ENCODE data around the gene SQOR. TPM values are rescaled to one million over a fixed set of nuclear protein-coding genes. Genes with fewer than 3 reads are reported as not detected.

The SQOR gene
- polyA plus RNA-seq, result 10 to 100 TPM; 59.1 to 78.1 (median 71.2) TPM
- long read RNA-seq, donor 1, result 0 reads
- long read RNA-seq, donor 2, transcript SQOR-201 (10 exons, 2,003 nt), result major isoform, 9 of 10 reads
- long read RNA-seq, donor 2, partial matches to known transcripts, result 0 of 10 reads
- long read RNA-seq, donor 2, other reads (novel, unspliced or antisense), result 0 of 10 reads
- long read RNA-seq, donor 3, transcript SQOR-201 (10 exons, 2,003 nt), result major isoform, 8 of 24 reads
- long read RNA-seq, donor 3, partial matches to known transcripts, result 13 of 24 reads
- long read RNA-seq, donor 3, other reads (novel, unspliced or antisense), result 0 of 24 reads
- long read RNA-seq, donor 4, partial matches to known transcripts, result 0 of 1 reads
- long read RNA-seq, donor 4, other reads (novel, unspliced or antisense), result 0 of 1 reads
- long read RNA-seq, donor 5, partial matches to known transcripts, result 0 of 2 reads
- long read RNA-seq, donor 5, other reads (novel, unspliced or antisense), result 0 of 2 reads
- long read RNA-seq, donor 6, transcript SQOR-201 (10 exons, 2,003 nt), result major isoform, 22 of 33 reads
- long read RNA-seq, donor 6, partial matches to known transcripts, result 11 of 33 reads
- long read RNA-seq, donor 6, other reads (novel, unspliced or antisense), result 0 of 33 reads
- long read RNA-seq, donor 7, partial matches to known transcripts, result 0 of 3 reads
- long read RNA-seq, donor 7, other reads (novel, unspliced or antisense), result 0 of 3 reads
- long read RNA-seq, donor 8, partial matches to known transcripts, result 0 of 1 reads
- long read RNA-seq, donor 8, other reads (novel, unspliced or antisense), result 0 of 1 reads
- long read RNA-seq, donor 9, partial matches to known transcripts, result 0 of 1 reads
- long read RNA-seq, donor 9, other reads (novel, unspliced or antisense), result 0 of 1 reads
- long read RNA-seq, donor 10, transcript SQOR-201 (10 exons, 2,003 nt), result major isoform, 38 of 93 reads
- long read RNA-seq, donor 10, partial matches to known transcripts, result 54 of 93 reads
- long read RNA-seq, donor 10, other reads (novel, unspliced or antisense), result 0 of 93 reads

GRCh38 chr15:45634432-45635190, at the start of gene SQOR:
TSS of gene SQOR (plus strand) at chr15:45635029. CDS start at chr15:45658924, 23,895 bp downstream.
- FAIRE-seq (no peak), DNase-seq (peak; percentile 92 to 94)
- Histone ChIP-seq H3K27ac (ENCODE audit: low read depth in 1 of 3, low read length in 2 of 3) (peak within 1 kb of the TSS; percentile 96 to 98 (median 97)), H3K4me3 (ENCODE audit: low read depth in 1 of 3, low read length in 3 of 3) (peak within 1 kb of the TSS; percentile 55 to 91 (median 74)), H3K9me3 (ENCODE audit: control insufficient read depth in 2 of 2, insufficient read depth in 1 of 2, low read depth in 1 of 2, low read length in 1 of 2) (no peaks in the 10 kb centered on the region), H3K4me1 (ENCODE audit: control insufficient read depth in 3 of 3, insufficient read depth in 2 of 3, low read depth in 1 of 3, low read length in 2 of 3) (peaks cover 6 to 26% (median 19%) of the 10 kb centered on the region in 3 donors), H3K36me3 (ENCODE audit: control insufficient read depth in 3 of 3, insufficient read depth in 2 of 3, low read depth in 1 of 3, low read length in 3 of 3) (no peaks in the 10 kb centered on the region), H3K27me3 (ENCODE audit: control insufficient read depth in 3 of 3, insufficient read depth in 3 of 3, low read length in 3 of 3) (no peaks in the 10 kb centered on the region)
- 1 to 3% (median 1%) methylated on average over 52 to 53 of the region's 53 CpGs for WGBS, 3 donors

- DNase-seq (no peak), FAIRE-seq (no peak)
- Histone ChIP-seq H3K9me3 (ENCODE audit: control insufficient read depth in 2 of 2, insufficient read depth in 1 of 2, low read depth in 1 of 2, low read length in 1 of 2) (no peaks in the 10 kb centered on the region), H3K36me3 (ENCODE audit: control insufficient read depth in 3 of 3, insufficient read depth in 2 of 3, low read depth in 1 of 3, low read length in 3 of 3) (no peaks in the 10 kb centered on the region), H3K4me3 (ENCODE audit: low read depth in 1 of 3, low read length in 3 of 3) (no peak overlapping the region), H3K27ac (ENCODE audit: low read depth in 1 of 3, low read length in 2 of 3) (no peak overlapping the region), H3K27me3 (ENCODE audit: control insufficient read depth in 3 of 3, insufficient read depth in 3 of 3, low read length in 3 of 3) (peaks cover 0 to 3% (median 0%) of the 10 kb centered on the region in 3 donors), H3K4me1 (ENCODE audit: control insufficient read depth in 3 of 3, insufficient read depth in 2 of 3, low read depth in 1 of 3, low read length in 2 of 3) (peaks cover 3 to 12% (median 9%) of the 10 kb centered on the region in 3 donors)
- WGBS, 3 donors, result 66 to 77% (median 72%) methylated on average over 7 of the region's 7 CpGs
Observed at GRCh38 chr15:45585069-45585791, 49.6 kb upstream of the SQOR start.

- H3K9me3 ChIP-seq (ENCODE audit: control insufficient read depth in 2 of 2, insufficient read depth in 1 of 2, low read depth in 1 of 2, low read length in 1 of 2), result no peaks in the 10 kb centered on the region
- peak in 1 of 2 donors; percentile 63 for DNase-seq
- no peak for FAIRE-seq
Observed at GRCh38 chr15:45586125-45586524, 48.7 kb upstream of the SQOR start.

GRCh38 chr15:45586601-45587094, 48.2 kb upstream of the SQOR start:
- peaks cover 0 to 2% (median 0%) of the 10 kb centered on the region in 3 donors for H3K27me3 ChIP-seq (ENCODE audit: control insufficient read depth in 3 of 3, insufficient read depth in 3 of 3, low read length in 3 of 3)
- peak overlapping the region; percentile 95 to 99 (median 97) for H3K27ac ChIP-seq (ENCODE audit: low read depth in 1 of 3, low read length in 2 of 3)
- 0 to 1% (median 0%) methylated on average over 14 of the region's 14 CpGs for WGBS, 3 donors
- peak overlapping the region; percentile 77 to 96 (median 92) for H3K4me3 ChIP-seq (ENCODE audit: low read depth in 1 of 3, low read length in 3 of 3)
- no peaks in the 10 kb centered on the region for H3K36me3 ChIP-seq (ENCODE audit: control insufficient read depth in 3 of 3, insufficient read depth in 2 of 3, low read depth in 1 of 3, low read length in 3 of 3)
- no peak for DNase-seq
- no peak for FAIRE-seq
- peaks cover 3 to 12% (median 9%) of the 10 kb centered on the region in 3 donors for H3K4me1 ChIP-seq (ENCODE audit: control insufficient read depth in 3 of 3, insufficient read depth in 2 of 3, low read depth in 1 of 3, low read length in 2 of 3)
- no peaks in the 10 kb centered on the region for H3K9me3 ChIP-seq (ENCODE audit: control insufficient read depth in 2 of 2, insufficient read depth in 1 of 2, low read depth in 1 of 2, low read length in 1 of 2)

More at GRCh38 chr15:45586125-45586524, 48.7 kb upstream of the SQOR start:
- H3K36me3 ChIP-seq (ENCODE audit: control insufficient read depth in 3 of 3, insufficient read depth in 2 of 3, low read depth in 1 of 3, low read length in 3 of 3), result no peaks in the 10 kb centered on the region
- peaks cover 0 to 3% (median 0%) of the 10 kb centered on the region in 3 donors for H3K27me3 ChIP-seq (ENCODE audit: control insufficient read depth in 3 of 3, insufficient read depth in 3 of 3, low read length in 3 of 3)
- WGBS, 3 donors, result 26 to 61% (median 37%) methylated on average over 3 of the region's 3 CpGs
- H3K27ac ChIP-seq (ENCODE audit: low read depth in 1 of 3, low read length in 2 of 3), result peak overlapping the region; percentile 95 to 99 (median 97)
- peak overlapping the region in 2 of 3 donors; percentile 92 to 96 for H3K4me3 ChIP-seq (ENCODE audit: low read depth in 1 of 3, low read length in 3 of 3)
- peaks cover 3 to 12% (median 9%) of the 10 kb centered on the region in 3 donors for H3K4me1 ChIP-seq (ENCODE audit: control insufficient read depth in 3 of 3, insufficient read depth in 2 of 3, low read depth in 1 of 3, low read length in 2 of 3)

- peak within 1 kb of the TSS; percentile 95 to 99 (median 97) for H3K27ac ChIP-seq (ENCODE audit: low read depth in 1 of 3, low read length in 2 of 3)
- no peaks in the 10 kb centered on the region for H3K9me3 ChIP-seq (ENCODE audit: control insufficient read depth in 2 of 2, insufficient read depth in 1 of 2, low read depth in 1 of 2, low read length in 1 of 2)
- DNase-seq (peak; percentile 92 to 98), FAIRE-seq (no peak)
- 0% methylated on average over 61 to 62 of the region's 62 CpGs for WGBS, 3 donors
- no peaks in the 10 kb centered on the region for H3K36me3 ChIP-seq (ENCODE audit: control insufficient read depth in 3 of 3, insufficient read depth in 2 of 3, low read depth in 1 of 3, low read length in 3 of 3)
- H3K4me1 ChIP-seq (ENCODE audit: control insufficient read depth in 3 of 3, insufficient read depth in 2 of 3, low read depth in 1 of 3, low read length in 2 of 3), result peaks cover 3 to 12% (median 9%) of the 10 kb centered on the region in 3 donors
- H3K27me3 ChIP-seq (ENCODE audit: control insufficient read depth in 3 of 3, insufficient read depth in 3 of 3, low read length in 3 of 3), result no peaks in the 10 kb centered on the region
- H3K4me3 ChIP-seq (ENCODE audit: low read depth in 1 of 3, low read length in 3 of 3), result peak within 1 kb of the TSS; percentile 77 to 96 (median 92)
Observed at GRCh38 chr15:45587095-45587862, 47.5 kb upstream of the SQOR start, which contains the start of gene BLOC1S6. TSS of gene BLOC1S6 (plus strand) at chr15:45587379. CDS start at chr15:45587444, 65 bp downstream.

GRCh38 chr15:45587863-45588170, 47.0 kb upstream of the SQOR start:
- H3K4me1 ChIP-seq (ENCODE audit: control insufficient read depth in 3 of 3, insufficient read depth in 2 of 3, low read depth in 1 of 3, low read length in 2 of 3), result peaks cover 3 to 12% (median 9%) of the 10 kb centered on the region in 3 donors
- WGBS, 3 donors, result 0 to 1% (median 0%) methylated on average over 4 of the region's 4 CpGs
- peak overlapping the region; percentile 95 to 99 (median 97) for H3K27ac ChIP-seq (ENCODE audit: low read depth in 1 of 3, low read length in 2 of 3)
- DNase-seq, result no peak
- FAIRE-seq, result no peak
- H3K9me3 ChIP-seq (ENCODE audit: control insufficient read depth in 2 of 2, insufficient read depth in 1 of 2, low read depth in 1 of 2, low read length in 1 of 2), result no peaks in the 10 kb centered on the region
- peak overlapping the region; percentile 77 to 96 (median 92) for H3K4me3 ChIP-seq (ENCODE audit: low read depth in 1 of 3, low read length in 3 of 3)
- H3K36me3 ChIP-seq (ENCODE audit: control insufficient read depth in 3 of 3, insufficient read depth in 2 of 3, low read depth in 1 of 3, low read length in 3 of 3), result peaks cover 0 to 3% (median 0%) of the 10 kb centered on the region in 3 donors
- H3K27me3 ChIP-seq (ENCODE audit: control insufficient read depth in 3 of 3, insufficient read depth in 3 of 3, low read length in 3 of 3), result no peaks in the 10 kb centered on the region

Data from small intestine (tissue), 16 donors.